GM23338 (cell line): ENCODE results near the gene TRIM44. TPM values are rescaled to one million over a fixed set of nuclear protein-coding genes. Genes with fewer than 3 reads are reported as not detected.

Source experiments
- ATAC-seq: fragments of 200-7000 bp; cut with Tn5 transposase; 3 replicates; pipeline ENCODE4 v1.9.1; 2020
- DNase-seq: peaks from one replicate; pipeline ENCODE4 v3.0.0-alpha.2; 2015; ENCODE audit warnings: low spot score
- H2AFZ ChIP-seq: fragments of 200-600 bp; sonication (generic); 2 replicates; pipeline ENCODE4 v1.8.0; 2016; ENCODE audit warnings: antibody characterized with exemption, mild to moderate bottlenecking, moderate library complexity
- H3F3A ChIP-seq: fragments of 200-600 bp; sonication (generic); replicated peaks from 2 replicates; pipeline ENCODE4 v1.8.0; 2017; ENCODE audit warnings: antibody characterized with exemption, mixed run types, low read depth
- H3K27ac ChIP-seq: fragments of 200-600 bp; sonication (generic); 2 replicates; pipeline ENCODE4 v1.6.1; 2016; ENCODE audit warnings: low read depth
- H3K27me3 ChIP-seq: fragments of 200-600 bp; sonication (generic); 2 replicates; pipeline ENCODE4 v1.8.0; 2016; ENCODE audit warnings: mild to moderate bottlenecking, mixed run types, moderate library complexity; ENCODE audit not compliant: insufficient read depth
- H3K36me3 ChIP-seq: fragments of 200-600 bp; sonication (generic); 2 replicates; pipeline ENCODE4 v1.8.0; 2016; ENCODE audit warnings: mild to moderate bottlenecking; ENCODE audit not compliant: insufficient read depth
- H3K4me1 ChIP-seq: fragments of 200-600 bp; sonication (generic); 2 replicates; pipeline ENCODE4 v1.8.0; 2016; ENCODE audit warnings: mild to moderate bottlenecking, moderate library complexity; ENCODE audit not compliant: insufficient read depth
- H3K4me2 ChIP-seq: fragments of 200-600 bp; sonication (generic); 2 replicates; pipeline ENCODE4 v1.7.1; 2017; ENCODE audit warnings: mixed run types
- H3K4me3 ChIP-seq: fragments of 200-600 bp; sonication (generic); 2 replicates; pipeline ENCODE4 v1.6.1; 2016; ENCODE audit warnings: mixed run types
- H3K79me2 ChIP-seq: fragments of 200-600 bp; sonication (generic); replicated peaks from 2 replicates; pipeline ENCODE4 v1.8.0; 2017; ENCODE audit warnings: mild to moderate bottlenecking; ENCODE audit not compliant: insufficient read depth
- H3K9me2 ChIP-seq: fragments of 200-600 bp; sonication (generic); 2 replicates; pipeline ENCODE4 v1.8.0; 2017; ENCODE audit not compliant: insufficient read depth
- H4K20me1 ChIP-seq: fragments of 200-600 bp; sonication (generic); replicated peaks from 2 replicates; pipeline ENCODE4 v1.8.0; 2017; ENCODE audit warnings: mild to moderate bottlenecking; ENCODE audit not compliant: insufficient read depth
- H3K27ac Mint-ChIP-seq: 2 replicates; pipeline ENCODE4 v1.8.0; 2020; ENCODE audit warnings: inconsistent platforms, mild to moderate bottlenecking, moderate library complexity, mixed read lengths
- H3K27me3 Mint-ChIP-seq: 3 replicates; pipeline ENCODE4 v1.8.0; 2022; ENCODE audit warnings: low read depth, mild to moderate bottlenecking, moderate library complexity, mixed read lengths, inconsistent platforms; ENCODE audit not compliant: insufficient read depth, poor library complexity
- H3K36me3 Mint-ChIP-seq: 3 replicates; pipeline ENCODE4 v1.8.0; 2021; ENCODE audit warnings: low read depth, mild to moderate bottlenecking, inconsistent platforms, moderate library complexity, mixed read lengths
- H3K4me1 Mint-ChIP-seq: 3 replicates; pipeline ENCODE4 v1.8.0; 2020; ENCODE audit warnings: mild to moderate bottlenecking, inconsistent platforms, mixed read lengths
- H3K4me3 Mint-ChIP-seq: 3 replicates; pipeline ENCODE4 v1.8.0; 2021; ENCODE audit warnings: moderate library complexity, mild to moderate bottlenecking, inconsistent platforms, mixed read lengths
- H3K9me3 Mint-ChIP-seq: 3 replicates; pipeline ENCODE4 v1.8.0; 2020; ENCODE audit warnings: moderate library complexity, mild to moderate bottlenecking, inconsistent platforms, mixed read lengths
- CREB1 ChIP-seq: fragments of 250-450 bp; sonication (Bioruptor Pico); IDR thresholded peaks from 2 replicates; pipeline ENCODE4 v1.5.0; 2020; ENCODE audit warnings: low read depth, mild to moderate bottlenecking, moderate library complexity
- EZH2 ChIP-seq: fragments of 200-600 bp; sonication (generic); IDR thresholded peaks from one replicate; pipeline ENCODE4 v1.8.0; 2017; ENCODE audit warnings: antibody characterized with exemption, mild to moderate bottlenecking, low read depth; ENCODE audit not compliant: unreplicated experiment
- EZH2phosphoT487 ChIP-seq: fragments of 200-600 bp; sonication (generic); IDR thresholded peaks from one replicate; pipeline ENCODE4 v1.8.1; 2018; ENCODE audit warnings: antibody characterized with exemption; ENCODE audit not compliant: unreplicated experiment
- JUNB ChIP-seq: IDR thresholded peaks from one replicate; pipeline ENCODE4 v1.6.1; 2016; ENCODE audit warnings: antibody characterized with exemption; ENCODE audit not compliant: unreplicated experiment
- NANOG ChIP-seq: IDR thresholded peaks from 2 replicates; pipeline ENCODE4 v1.6.1; 2016; ENCODE audit warnings: antibody characterized with exemption, borderline replicate concordance
- POLR2AphosphoS5 ChIP-seq: IDR thresholded peaks from 2 replicates; pipeline ENCODE4 v1.6.1; 2016; ENCODE audit warnings: antibody characterized with exemption, low read depth
- STAT1 ChIP-seq: IDR thresholded peaks from one replicate; pipeline ENCODE4 v1.6.1; 2016; ENCODE audit warnings: antibody characterized with exemption; ENCODE audit not compliant: unreplicated experiment
- ZNF114 ChIP-seq: fragments of 250-450 bp; sonication (Bioruptor Pico); IDR thresholded peaks from 2 replicates; pipeline ENCODE4 v1.5.0; 2020; ENCODE audit warnings: mild to moderate bottlenecking, moderate library complexity
- ZNF331 ChIP-seq: fragments of 250-450 bp; sonication (Bioruptor Pico); IDR thresholded peaks from 2 replicates; pipeline ENCODE4 v1.5.0; 2020; ENCODE audit warnings: low read depth, mild to moderate bottlenecking, moderate library complexity
- polyA plus RNA-seq: library from polyadenylated mRNA; unstranded; fragments of >200 nt; fragmentation: Nextera tagmentation; extraction: Ambion mirVana; gene quantifications from 2 replicates; pipeline ENCODE4 v1.2.1, GENCODE V29; 2016
- total RNA-seq: library from RNA; depleted of rRNA; stranded (reverse); fragments of >200 nt; shearing (Covaris generic); gene quantifications from 2 replicates; pipeline ENCODE4 v1.2.3, GENCODE V29; 2014
- TF ChIP-seq, protein P1 (sequence below): IDR thresholded peaks from one replicate; pipeline ENCODE4 v1.6.1; 2018; ENCODE audit warnings: antibody characterized with exemption; ENCODE audit not compliant: unreplicated experiment
- TF ChIP-seq, protein P2 (sequence below): IDR thresholded peaks from 2 replicates; pipeline ENCODE4 v1.6.1; 2016; ENCODE audit warnings: antibody characterized with exemption
- TF ChIP-seq, protein P3 (sequence below), 2 experiments: fragments of 200-600 bp in 1 of 2; sonication (generic) in 1 of 2; conservative IDR thresholded peaks; 2 replicates each; pipeline versions ENCODE4 v1.5.1 to v1.6.1; 2016 to 2017; ENCODE audit warnings: antibody characterized with exemption in 2 of 2, low read depth in 2 of 2, mild to moderate bottlenecking in 2 of 2, moderate library complexity in 1 of 2

The TRIM44 gene
- total and polyA plus RNA-seq, 2 experiments from 2014 or later, result 10.3 to 10.4 TPM

DNA sequence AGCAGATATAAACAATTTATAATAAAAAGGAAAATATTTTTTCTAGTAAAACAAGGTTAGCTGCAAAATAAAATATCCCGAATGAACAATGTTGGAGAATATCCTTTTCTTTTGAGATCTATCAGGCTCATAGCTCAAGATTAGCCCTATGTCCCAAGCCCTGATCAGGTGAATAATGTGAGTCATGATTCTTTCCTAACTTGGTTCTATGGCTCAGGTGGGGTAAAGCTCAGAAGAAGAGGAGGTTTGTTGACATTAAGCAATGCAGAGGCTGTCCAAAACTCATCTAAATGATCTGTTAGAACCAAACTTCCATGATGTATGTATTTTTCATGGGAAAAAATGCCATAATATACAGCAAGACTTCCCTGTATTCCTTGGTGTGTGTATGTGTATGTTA, 86.1 kb downstream of the TRIM44 start (continued):
- TF ChIP-seq, protein P1, sequence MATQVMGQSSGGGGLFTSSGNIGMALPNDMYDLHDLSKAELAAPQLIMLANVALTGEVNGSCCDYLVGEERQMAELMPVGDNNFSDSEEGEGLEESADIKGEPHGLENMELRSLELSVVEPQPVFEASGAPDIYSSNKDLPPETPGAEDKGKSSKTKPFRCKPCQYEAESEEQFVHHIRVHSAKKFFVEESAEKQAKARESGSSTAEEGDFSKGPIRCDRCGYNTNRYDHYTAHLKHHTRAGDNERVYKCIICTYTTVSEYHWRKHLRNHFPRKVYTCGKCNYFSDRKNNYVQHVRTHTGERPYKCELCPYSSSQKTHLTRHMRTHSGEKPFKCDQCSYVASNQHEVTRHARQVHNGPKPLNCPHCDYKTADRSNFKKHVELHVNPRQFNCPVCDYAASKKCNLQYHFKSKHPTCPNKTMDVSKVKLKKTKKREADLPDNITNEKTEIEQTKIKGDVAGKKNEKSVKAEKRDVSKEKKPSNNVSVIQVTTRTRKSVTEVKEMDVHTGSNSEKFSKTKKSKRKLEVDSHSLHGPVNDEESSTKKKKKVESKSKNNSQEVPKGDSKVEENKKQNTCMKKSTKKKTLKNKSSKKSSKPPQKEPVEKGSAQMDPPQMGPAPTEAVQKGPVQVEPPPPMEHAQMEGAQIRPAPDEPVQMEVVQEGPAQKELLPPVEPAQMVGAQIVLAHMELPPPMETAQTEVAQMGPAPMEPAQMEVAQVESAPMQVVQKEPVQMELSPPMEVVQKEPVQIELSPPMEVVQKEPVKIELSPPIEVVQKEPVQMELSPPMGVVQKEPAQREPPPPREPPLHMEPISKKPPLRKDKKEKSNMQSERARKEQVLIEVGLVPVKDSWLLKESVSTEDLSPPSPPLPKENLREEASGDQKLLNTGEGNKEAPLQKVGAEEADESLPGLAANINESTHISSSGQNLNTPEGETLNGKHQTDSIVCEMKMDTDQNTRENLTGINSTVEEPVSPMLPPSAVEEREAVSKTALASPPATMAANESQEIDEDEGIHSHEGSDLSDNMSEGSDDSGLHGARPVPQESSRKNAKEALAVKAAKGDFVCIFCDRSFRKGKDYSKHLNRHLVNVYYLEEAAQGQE, result no peak
- TF ChIP-seq EZH2, result no peak

DNA sequence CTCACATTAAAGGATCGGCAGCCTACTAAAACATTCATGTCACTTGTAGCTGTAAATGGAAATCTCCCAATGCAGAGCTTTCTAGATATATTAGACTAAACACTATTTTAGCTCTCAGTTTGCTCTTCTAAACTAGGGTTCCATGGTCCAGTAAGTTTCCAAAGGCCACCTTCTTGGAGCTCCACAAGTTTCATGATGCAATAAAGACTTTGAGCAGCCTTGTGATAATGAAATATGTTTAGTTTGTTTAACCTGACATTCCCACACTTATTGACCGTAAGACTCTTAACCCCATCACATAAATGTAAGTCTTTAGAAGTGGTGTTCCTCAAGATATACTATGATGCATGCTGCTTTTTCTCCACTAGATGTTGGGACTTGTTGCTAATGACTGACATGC, 87.7 kb downstream of the TRIM44 start:
- no peak overlapping the region for H3K4me3 ChIP-seq
- Mint-ChIP-seq H3K27me3 (peaks cover 2% of the 10 kb centered on the region), H3K27ac (no peak overlapping the region), H3K9me3 (peaks cover 4% of the 10 kb centered on the region; the same call in 1 of the 3 replicates), H3K36me3 (peaks cover 3% of the 10 kb centered on the region; the same call in 1 of the 3 replicates), H3K4me3 (no peak overlapping the region), H3K4me1 (peaks cover 18% of the 10 kb centered on the region)
- ATAC-seq (no peak), DNase-seq (no peak)
- no peaks in the 10 kb centered on the region; the same call in 1 of the 2 replicates for H4K20me1 ChIP-seq
- H3K27me3 ChIP-seq, result no peaks in the 10 kb centered on the region
- no peaks in the 10 kb centered on the region for H3K36me3 ChIP-seq
- no peak overlapping the region for H3K4me2 ChIP-seq
- H3F3A ChIP-seq, result no peaks in the 10 kb centered on the region
- no peaks in the 10 kb centered on the region for H3K9me2 ChIP-seq
- H3K79me2 ChIP-seq, result no peaks in the 10 kb centered on the region
- peaks cover 9% of the 10 kb centered on the region; the same call in 1 of the 2 replicates for H3K4me1 ChIP-seq
- TF ChIP-seq EZH2, result no peak
- TF ChIP-seq, protein P1, result no peak
- TF ChIP-seq ZNF114 (CRISPR knock-in tag), result no peak
- TF ChIP-seq, protein P2, sequence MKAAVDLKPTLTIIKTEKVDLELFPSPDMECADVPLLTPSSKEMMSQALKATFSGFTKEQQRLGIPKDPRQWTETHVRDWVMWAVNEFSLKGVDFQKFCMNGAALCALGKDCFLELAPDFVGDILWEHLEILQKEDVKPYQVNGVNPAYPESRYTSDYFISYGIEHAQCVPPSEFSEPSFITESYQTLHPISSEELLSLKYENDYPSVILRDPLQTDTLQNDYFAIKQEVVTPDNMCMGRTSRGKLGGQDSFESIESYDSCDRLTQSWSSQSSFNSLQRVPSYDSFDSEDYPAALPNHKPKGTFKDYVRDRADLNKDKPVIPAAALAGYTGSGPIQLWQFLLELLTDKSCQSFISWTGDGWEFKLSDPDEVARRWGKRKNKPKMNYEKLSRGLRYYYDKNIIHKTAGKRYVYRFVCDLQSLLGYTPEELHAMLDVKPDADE, result no peak
- TF ChIP-seq CREB1, result no peak
- no peak for TF ChIP-seq ZNF331
- TF ChIP-seq NANOG, result no peak
- no peak for TF ChIP-seq STAT1
- TF ChIP-seq POLR2AphosphoS5, result no peak
- no peak for TF ChIP-seq EZH2phosphoT487
- TF ChIP-seq, protein P3, sequence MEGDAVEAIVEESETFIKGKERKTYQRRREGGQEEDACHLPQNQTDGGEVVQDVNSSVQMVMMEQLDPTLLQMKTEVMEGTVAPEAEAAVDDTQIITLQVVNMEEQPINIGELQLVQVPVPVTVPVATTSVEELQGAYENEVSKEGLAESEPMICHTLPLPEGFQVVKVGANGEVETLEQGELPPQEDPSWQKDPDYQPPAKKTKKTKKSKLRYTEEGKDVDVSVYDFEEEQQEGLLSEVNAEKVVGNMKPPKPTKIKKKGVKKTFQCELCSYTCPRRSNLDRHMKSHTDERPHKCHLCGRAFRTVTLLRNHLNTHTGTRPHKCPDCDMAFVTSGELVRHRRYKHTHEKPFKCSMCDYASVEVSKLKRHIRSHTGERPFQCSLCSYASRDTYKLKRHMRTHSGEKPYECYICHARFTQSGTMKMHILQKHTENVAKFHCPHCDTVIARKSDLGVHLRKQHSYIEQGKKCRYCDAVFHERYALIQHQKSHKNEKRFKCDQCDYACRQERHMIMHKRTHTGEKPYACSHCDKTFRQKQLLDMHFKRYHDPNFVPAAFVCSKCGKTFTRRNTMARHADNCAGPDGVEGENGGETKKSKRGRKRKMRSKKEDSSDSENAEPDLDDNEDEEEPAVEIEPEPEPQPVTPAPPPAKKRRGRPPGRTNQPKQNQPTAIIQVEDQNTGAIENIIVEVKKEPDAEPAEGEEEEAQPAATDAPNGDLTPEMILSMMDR (conservative IDR thresholded peaks at IDR 0.05; ENCODE audit: low read depth in 2 of 2), result no peak
- TF ChIP-seq JUNB, result no peak
- H3K27ac ChIP-seq, result no peak overlapping the region
- H2AFZ ChIP-seq, result no peak overlapping the region
